CD4-positive, CD25-positive, alpha-beta regulatory T cell (primary cell): Measurements from ENCODE around the gene RAB7B. TPM values are rescaled to one million over a fixed set of nuclear protein-coding genes. Genes with fewer than 3 reads are reported as not detected.

Experiments used
- polyA plus RNA-seq, 4 donors: library from polyadenylated mRNA; unstranded; fragments of 300-500 nt; fragmentation: Illumina TruSeq; gene quantifications; one replicate each; pipeline ENCODE4 v1.2.3, GENCODE V29; 2021
- total RNA-seq: library from RNA; stranded (reverse); gene quantifications from one replicate; pipeline ENCODE4 v1.2.3, GENCODE V29; 2022

RAB7B gene
- total and polyA plus RNA-seq, 5 donors from 2014 or later, result not detected

Other genes with a start within 250 kb of the RAB7B start
- gene RAB29, start 227.9 kb downstream of the RAB7B start, total RNA-seq, result 37.0 TPM
- 100 to 1,000 TPM in 1 of 4 donors, 10 to 100 TPM in 3; 94.9 to 119 (median 98.6) TPM for gene RAB29, start 227.9 kb downstream of the RAB7B start, polyA plus RNA-seq
- 33.2 TPM for gene SLC41A1, start 190.2 kb downstream of the RAB7B start, total RNA-seq
- 10 to 100 TPM; 10.8 to 18.5 (median 13.4) TPM for gene SLC41A1, start 190.2 kb downstream of the RAB7B start, polyA plus RNA-seq
- 3.8 TPM for gene PM20D1, start 153.3 kb downstream of the RAB7B start, total RNA-seq
- 1 to 10 TPM; 2.3 to 3.9 (median 3.6) TPM for gene PM20D1, start 153.3 kb downstream of the RAB7B start, polyA plus RNA-seq
- gene SLC26A9, start 59.9 kb downstream of the RAB7B start, total RNA-seq, result not detected
- not detected for gene SLC26A9, start 59.9 kb downstream of the RAB7B start, polyA plus RNA-seq
- not detected for gene CTSE, start 20.5 kb upstream of the RAB7B start, total RNA-seq
- gene CTSE, start 20.5 kb upstream of the RAB7B start, polyA plus RNA-seq, result not detected
- not detected for gene RHEX, start 49.8 kb upstream of the RAB7B start, total RNA-seq
- gene RHEX, start 49.8 kb upstream of the RAB7B start, polyA plus RNA-seq, result not detected
- gene AVPR1B, start 114.0 kb upstream of the RAB7B start, total RNA-seq, result not detected
- not detected for gene AVPR1B, start 114.0 kb upstream of the RAB7B start, polyA plus RNA-seq
- 3.6 TPM for gene FAM72A, start 199.4 kb upstream of the RAB7B start, total RNA-seq
- 1 to 10 TPM in 3 of 4 donors, under 1 TPM in 1; 0.59 to 3.4 (median 1.7) TPM for gene FAM72A, start 199.4 kb upstream of the RAB7B start, polyA plus RNA-seq
- gene SRGAP2, start 200.1 kb upstream of the RAB7B start, total RNA-seq, result 89.5 TPM
- 10 to 100 TPM in 3 of 4 donors, 1 to 10 TPM in 1; 9.2 to 17.8 (median 14.1) TPM for gene SRGAP2, start 200.1 kb upstream of the RAB7B start, polyA plus RNA-seq